22Rv1 (cell line): ENCODE data around the gene RNASE7.
"Not testable (repeated sequence)": the region's sequence is repeated elsewhere in the genome, so short reads cannot be mapped to it uniquely, and the experiment has no call there.

Experiments used
- H3K27ac ChIP-seq: fragments of 450-650 bp; 2 replicates; pipeline ENCODE4 v1.5.1; 2017
- ZFX ChIP-seq: fragments of 450-650 bp; IDR thresholded peaks from 2 replicates; pipeline ENCODE4 v1.6.1; 2017; ENCODE audit warnings: antibody characterized with exemption, borderline replicate concordance
- TF ChIP-seq, protein P1 (sequence below): fragments of 450-650 bp; IDR thresholded peaks from 2 replicates; pipeline ENCODE4 v1.5.1; 2017; ENCODE audit warnings: mild to moderate bottlenecking

RNASE7 gene

DNA sequence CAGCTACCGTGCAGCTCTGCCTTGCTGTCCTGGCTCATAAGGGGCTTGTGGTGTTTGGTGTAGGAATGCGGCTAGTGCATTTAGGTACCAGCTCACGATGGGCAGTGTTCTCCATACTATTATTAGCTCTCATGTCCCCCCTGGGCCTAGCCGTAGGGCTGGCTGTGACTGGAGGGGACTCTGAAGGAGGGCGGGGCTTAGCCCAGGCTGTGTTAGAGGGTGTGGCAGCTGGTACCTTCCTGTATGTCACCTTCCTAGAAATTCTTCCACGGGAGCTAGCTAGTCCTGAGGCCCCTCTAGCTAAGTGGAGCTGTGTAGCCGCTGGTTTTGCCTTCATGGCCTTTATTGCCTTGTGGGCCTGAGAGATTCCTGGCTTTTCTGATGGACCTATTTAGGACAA is 40.9 kb upstream of the RNASE7 start:
- no peak overlapping the region for H3K27ac ChIP-seq
- TF ChIP-seq, protein P1, sequence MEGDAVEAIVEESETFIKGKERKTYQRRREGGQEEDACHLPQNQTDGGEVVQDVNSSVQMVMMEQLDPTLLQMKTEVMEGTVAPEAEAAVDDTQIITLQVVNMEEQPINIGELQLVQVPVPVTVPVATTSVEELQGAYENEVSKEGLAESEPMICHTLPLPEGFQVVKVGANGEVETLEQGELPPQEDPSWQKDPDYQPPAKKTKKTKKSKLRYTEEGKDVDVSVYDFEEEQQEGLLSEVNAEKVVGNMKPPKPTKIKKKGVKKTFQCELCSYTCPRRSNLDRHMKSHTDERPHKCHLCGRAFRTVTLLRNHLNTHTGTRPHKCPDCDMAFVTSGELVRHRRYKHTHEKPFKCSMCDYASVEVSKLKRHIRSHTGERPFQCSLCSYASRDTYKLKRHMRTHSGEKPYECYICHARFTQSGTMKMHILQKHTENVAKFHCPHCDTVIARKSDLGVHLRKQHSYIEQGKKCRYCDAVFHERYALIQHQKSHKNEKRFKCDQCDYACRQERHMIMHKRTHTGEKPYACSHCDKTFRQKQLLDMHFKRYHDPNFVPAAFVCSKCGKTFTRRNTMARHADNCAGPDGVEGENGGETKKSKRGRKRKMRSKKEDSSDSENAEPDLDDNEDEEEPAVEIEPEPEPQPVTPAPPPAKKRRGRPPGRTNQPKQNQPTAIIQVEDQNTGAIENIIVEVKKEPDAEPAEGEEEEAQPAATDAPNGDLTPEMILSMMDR: no peak
- no peak for TF ChIP-seq ZFX

DNA sequence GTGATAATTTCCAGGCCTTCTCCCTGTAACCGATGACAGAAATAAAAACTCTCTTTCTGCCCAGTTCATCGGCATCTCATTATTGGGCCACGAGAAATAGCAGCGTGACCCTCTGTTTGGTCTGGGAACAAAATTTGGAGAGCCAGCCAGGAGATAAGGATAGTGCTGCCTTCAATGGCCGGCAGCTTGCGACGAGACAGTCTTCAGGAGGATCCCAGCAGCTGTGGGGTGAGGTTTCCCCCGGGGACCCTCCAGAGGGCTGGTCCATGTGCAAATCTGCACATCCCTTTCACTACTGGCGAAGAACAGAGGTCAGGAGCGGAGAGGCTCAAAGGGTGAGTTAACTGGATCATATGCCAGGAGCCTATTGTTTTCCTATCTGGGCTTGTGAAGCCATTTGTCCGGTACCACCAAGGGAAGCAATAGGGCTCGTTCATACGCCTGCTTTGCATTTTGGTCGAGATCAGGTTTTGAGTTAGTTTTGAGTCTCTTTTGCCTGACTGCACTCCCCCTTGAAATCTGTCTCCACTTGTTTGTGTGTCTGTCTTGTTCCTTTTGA is 38.3 kb upstream of the RNASE7 start:
- TF ChIP-seq, protein P1: no peak
- no peak for TF ChIP-seq ZFX
- no peak overlapping the region for H3K27ac ChIP-seq

DNA sequence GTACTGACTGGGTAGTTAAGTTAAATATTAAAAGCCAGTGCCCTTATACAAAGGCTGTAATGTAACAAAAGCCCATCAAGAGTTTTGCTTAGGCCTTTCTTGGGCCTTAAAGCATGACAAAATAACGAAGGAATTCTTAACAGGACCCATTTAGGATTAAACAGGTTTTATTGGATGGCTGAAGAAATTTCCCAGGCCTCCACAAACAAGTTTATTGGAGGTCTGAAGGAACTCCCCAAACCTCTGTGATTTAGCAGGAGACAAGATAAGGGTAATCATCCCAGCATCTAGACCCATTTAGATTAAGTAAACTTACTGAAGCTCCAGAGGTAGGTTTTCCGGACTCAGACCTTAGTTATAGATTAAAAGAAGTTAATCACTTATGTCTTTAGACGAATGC is 32.4 kb upstream of the RNASE7 start:
- not testable (repeated sequence) for H3K27ac ChIP-seq

DNA sequence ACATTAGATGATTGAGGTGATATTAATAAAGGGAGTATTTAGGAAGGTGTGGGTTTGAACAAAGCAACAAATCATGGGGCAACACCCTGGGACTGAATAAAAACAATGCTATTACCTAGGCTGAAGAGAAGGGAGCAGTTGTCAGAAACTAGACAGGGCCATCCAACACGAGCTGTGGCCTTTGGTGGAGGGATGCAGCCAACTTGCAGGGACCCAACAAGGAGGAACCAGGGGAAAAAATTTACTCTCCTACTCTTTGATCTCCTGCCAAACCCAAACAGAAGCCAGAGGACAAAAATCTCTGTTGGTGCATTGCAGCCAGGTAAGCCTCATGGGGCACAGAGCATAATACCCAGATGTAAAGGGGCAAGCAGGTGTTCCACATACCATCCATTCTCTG is 31.0 kb upstream of the RNASE7 start:
- TF ChIP-seq, protein P1: no peak
- no peak for TF ChIP-seq ZFX
- H3K27ac ChIP-seq: no peak overlapping the region

GRCh38 chr14:21014761-21015190 is 27.4 kb upstream of the RNASE7 start:
- TF ChIP-seq, protein P1: peak; percentile 95
- TF ChIP-seq ZFX: no peak
- H3K27ac ChIP-seq: no peak overlapping the region

DNA sequence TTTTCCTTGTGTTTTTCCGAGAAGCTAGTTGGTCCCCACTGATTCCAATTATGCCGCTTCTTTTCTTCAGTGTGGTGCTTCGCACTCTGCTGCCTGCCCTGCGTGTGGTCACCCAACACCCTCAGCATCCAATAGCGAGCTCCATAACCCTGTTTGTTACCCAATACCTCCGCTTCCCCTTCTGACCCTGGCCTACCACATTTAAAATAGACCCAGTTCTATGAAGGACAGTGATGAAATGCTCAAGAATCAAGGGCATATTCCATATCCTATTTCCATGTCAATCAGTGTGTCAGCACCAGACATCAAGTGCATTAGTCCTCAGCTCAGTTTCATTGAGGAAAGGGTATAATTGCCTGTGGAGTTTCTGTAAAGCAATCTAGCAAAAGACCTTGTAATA is 26.9 kb upstream of the RNASE7 start:
- TF ChIP-seq, protein P1: no peak
- no peak for TF ChIP-seq ZFX
- H3K27ac ChIP-seq: no peak overlapping the region

- no peak for TF ChIP-seq ZFX
- TF ChIP-seq, protein P1: no peak
- no peak overlapping the region for H3K27ac ChIP-seq
These were observed 25.6 kb upstream of the RNASE7 start for GRCh38 chr14:21016413-21017190.
